ENCODE data around the gene CD79A.

CD79A gene

GRCh38 chr19:41845051-41845590, 32.0 kb upstream of the CD79A start:
- FAIRE-seq (no peak), DNase-seq (ENCODE audit: insufficient read length, low spot score) (no peak)
- TF ChIP-seq, protein P1, sequence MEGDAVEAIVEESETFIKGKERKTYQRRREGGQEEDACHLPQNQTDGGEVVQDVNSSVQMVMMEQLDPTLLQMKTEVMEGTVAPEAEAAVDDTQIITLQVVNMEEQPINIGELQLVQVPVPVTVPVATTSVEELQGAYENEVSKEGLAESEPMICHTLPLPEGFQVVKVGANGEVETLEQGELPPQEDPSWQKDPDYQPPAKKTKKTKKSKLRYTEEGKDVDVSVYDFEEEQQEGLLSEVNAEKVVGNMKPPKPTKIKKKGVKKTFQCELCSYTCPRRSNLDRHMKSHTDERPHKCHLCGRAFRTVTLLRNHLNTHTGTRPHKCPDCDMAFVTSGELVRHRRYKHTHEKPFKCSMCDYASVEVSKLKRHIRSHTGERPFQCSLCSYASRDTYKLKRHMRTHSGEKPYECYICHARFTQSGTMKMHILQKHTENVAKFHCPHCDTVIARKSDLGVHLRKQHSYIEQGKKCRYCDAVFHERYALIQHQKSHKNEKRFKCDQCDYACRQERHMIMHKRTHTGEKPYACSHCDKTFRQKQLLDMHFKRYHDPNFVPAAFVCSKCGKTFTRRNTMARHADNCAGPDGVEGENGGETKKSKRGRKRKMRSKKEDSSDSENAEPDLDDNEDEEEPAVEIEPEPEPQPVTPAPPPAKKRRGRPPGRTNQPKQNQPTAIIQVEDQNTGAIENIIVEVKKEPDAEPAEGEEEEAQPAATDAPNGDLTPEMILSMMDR (IDR thresholded peaks at IDR 0.05; ENCODE audit: insufficient read depth, missing control alignments), result no peak

- TF ChIP-seq, protein P1 (IDR thresholded peaks at IDR 0.05; ENCODE audit: insufficient read depth, missing control alignments), result no peak
- FAIRE-seq, result no peak
- DNase-seq (ENCODE audit: insufficient read length, low spot score), result no peak
These were observed 29.6 kb upstream of the CD79A start for GRCh38 chr19:41847351-41848105.

DNA sequence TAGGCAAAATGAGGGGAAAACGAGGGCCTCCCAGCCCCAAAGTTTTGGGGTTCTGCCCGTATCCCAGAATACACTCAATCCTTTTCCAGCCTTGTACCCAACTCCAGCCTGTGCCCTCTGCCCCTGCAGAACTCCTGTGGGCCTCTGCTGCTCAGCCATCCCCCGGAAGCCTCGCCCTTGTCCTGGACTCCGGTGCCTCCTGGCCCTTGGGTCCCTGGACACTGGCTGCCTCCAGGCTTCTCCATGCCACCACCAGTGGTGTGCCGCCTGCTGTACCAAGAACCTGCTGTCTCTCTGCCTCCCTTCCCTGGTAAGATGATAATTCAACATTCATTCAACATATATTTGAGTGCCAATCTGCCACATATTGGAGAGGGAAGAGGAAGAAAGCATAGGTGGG, 28.4 kb upstream of the CD79A start:
- DNase-seq (ENCODE audit: insufficient read length, low spot score) (no peak), FAIRE-seq (no peak)
- TF ChIP-seq, protein P1 (IDR thresholded peaks at IDR 0.05; ENCODE audit: insufficient read depth, missing control alignments), result no peak

DNA sequence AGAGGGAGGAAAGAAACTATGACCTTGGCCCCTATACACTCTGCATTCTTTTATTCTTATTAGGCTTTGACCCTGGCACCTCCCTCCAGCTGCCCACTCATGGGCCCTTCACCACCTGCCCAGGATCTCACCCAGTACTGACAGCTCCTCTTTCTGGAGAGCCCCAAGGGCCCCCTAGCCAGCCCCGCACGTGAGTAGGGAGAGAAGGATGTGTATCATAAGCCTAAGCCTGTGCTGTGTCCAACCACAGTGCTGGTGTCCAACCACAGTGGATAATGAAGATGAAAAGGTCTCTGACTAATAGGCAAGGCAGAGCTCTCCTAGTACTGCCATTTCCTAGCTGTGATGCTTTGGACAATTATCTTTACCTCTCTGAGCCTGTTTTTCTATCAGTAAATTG, 28.0 kb upstream of the CD79A start:
- FAIRE-seq (no peak), DNase-seq (ENCODE audit: insufficient read length, low spot score) (no peak)
- TF ChIP-seq, protein P1 (IDR thresholded peaks at IDR 0.05; ENCODE audit: insufficient read depth, missing control alignments), result no peak

- no peak for DNase-seq (ENCODE audit: insufficient read length, low spot score)
- TF ChIP-seq, protein P1 (IDR thresholded peaks at IDR 0.05; ENCODE audit: insufficient read depth, missing control alignments), result no peak
- no peak for FAIRE-seq
These were observed 26.7 kb upstream of the CD79A start for GRCh38 chr19:41850381-41850780.

- TF ChIP-seq, protein P1 (IDR thresholded peaks at IDR 0.05; ENCODE audit: insufficient read depth, missing control alignments), result no peak
- no peak for DNase-seq (ENCODE audit: insufficient read length, low spot score)
- no peak for FAIRE-seq
These were observed 25.6 kb upstream of the CD79A start for GRCh38 chr19:41851456-41851855.

GRCh38 chr19:41853344-41853743, 23.7 kb upstream of the CD79A start:
- DNase-seq (ENCODE audit: insufficient read length, low spot score) (no peak), FAIRE-seq (no peak)
- TF ChIP-seq, protein P1 (IDR thresholded peaks at IDR 0.05; ENCODE audit: insufficient read depth, missing control alignments), result no peak
